Heart left ventricle (tissue), 16 donors: ENCODE results near the gene ABCA7. TPM values are rescaled to one million over a fixed set of nuclear protein-coding genes. Genes with fewer than 3 reads are reported as not detected.

ENCODE experiments used
- ATAC-seq, 4 donors: fragments of 200-7000 bp; cut with Tn5 transposase; one replicate each; pipeline ENCODE4 v1.9.1; 2020 to 2022; ENCODE audit warnings: moderate library complexity in 4 of 4, mild to moderate bottlenecking in 3 of 4, moderate number of reproducible peaks in 1 of 4
- DNase-seq, 5 donors: peaks; one replicate each; pipeline ENCODE4 v3.0.0-alpha.2; 2020
- H3K27ac ChIP-seq, 12 donors: fragments of 200-600 bp; sonication (generic) in 4 of 12; one replicate each; pipeline versions ENCODE4 v1.5.0 to v1.8.0; 2016 to 2022; ENCODE audit warnings: mild to moderate bottlenecking in 2 of 12
- H3K27me3 ChIP-seq, 9 donors: fragments of 200-600 bp; sonication (generic) in 2 of 9; one replicate each; pipeline versions ENCODE4 v1.5.1 to v1.8.0; 2016 to 2022; ENCODE audit warnings: mild to moderate bottlenecking in 3 of 9
- H3K36me3 ChIP-seq, 9 donors: fragments of 200-600 bp; sonication (generic) in 2 of 9; one replicate each; pipeline versions ENCODE4 v1.5.0 to v1.8.0; 2018 to 2022; ENCODE audit warnings: mild to moderate bottlenecking in 2 of 9
- H3K4me1 ChIP-seq, 12 donors: fragments of 200-600 bp; sonication (generic) in 4 of 12; one replicate each; pipeline versions ENCODE4 v1.5.0 to v1.8.0; 2016 to 2022; ENCODE audit warnings: mild to moderate bottlenecking in 3 of 12
- H3K4me3 ChIP-seq, 12 donors: fragments of 200-600 bp; sonication (generic) in 4 of 12; one replicate each; pipeline versions ENCODE4 v1.5.0 to v1.8.0; 2017 to 2022; ENCODE audit warnings: mild to moderate bottlenecking in 9 of 12, moderate library complexity in 4 of 12
- H3K9me3 ChIP-seq, 12 donors: fragments of 200-600 bp; sonication (generic) in 4 of 12; one replicate each; pipeline versions ENCODE4 v1.5.0 to v1.8.0; 2016 to 2022; ENCODE audit warnings: mild to moderate bottlenecking in 1 of 12
- POLR2A ChIP-seq, 2 donors: fragments of 450-650 bp; IDR thresholded peaks; one replicate each; pipeline ENCODE4 v1.6.1; 2017; ENCODE audit warnings: antibody characterized with exemption in 2 of 2, mild to moderate bottlenecking in 2 of 2, moderate library complexity in 2 of 2
- WGBS, 4 donors: extraction: QIAGEN DNeasy Blood & Tissue Kit in 2 of 4; methylation state at CpG; one replicate each; pipeline versions ENCODE4 v1.1.5 to v1.1.7; 2013 to 2018; 5-methylcytosine and 5-hydroxymethylcytosine counted together
- intact Hi-C, 10 donors: fragments of 100-400 bp; cut with DNase I; formaldehyde crosslinking; loops; one replicate each; pipeline versions ENCODE4 v1.11.1 to v1.14.2; 2022
- polyA plus RNA-seq, 2 donors: library from polyadenylated mRNA; stranded (reverse); fragments of 200-250 nt; gene quantifications; one replicate each; pipeline ENCODE4 v1.2.3, GENCODE V29; 2013
- total RNA-seq, 9 donors: library from RNA; depleted of rRNA in 2 of 9; stranded (reverse); fragments of >200 nt in 2 of 9; fragmentation: NEBNext Ultra II Directional in 3 of 9; extraction: Animal tissue kit (Norgen Biotek cat#: 25700) in 3 of 9; gene quantifications; one replicate each; pipeline versions ENCODE4 v1.1.0 to v1.2.4, GENCODE V29; 2016 to 2023
- TF ChIP-seq, protein P1 (sequence below), 12 donors: fragments of 200-600 bp; sonication (generic) in 4 of 12; IDR thresholded peaks; one replicate each; pipeline versions ENCODE4 v1.5.0 to v1.8.0; 2018 to 2022; ENCODE audit warnings: antibody characterized with exemption in 12 of 12, mild to moderate bottlenecking in 5 of 12
- donor health status: ischemic (EF 13 %, LVEDD 7.1; RV severe dilation, severe dysfunction).
- donor health status: healthy with polysubstance abuse.
- donor health status: DM: no; HTN: yes; CAD: no.
- donor health status: DM: no; HTN: no; CAD: no.
- donor health status: ischemic (EF 25% LVEDD 6.9; RV normal size, moderate dysfunction).
- donor health status: ischemic (EF 25% LVEDD 5.7; RV mildly dilated, moderate dysfunction).
- donor health status: healthy.
- donor health status: DM: yes; HTN: yes; CAD: no.
- donor health status: ischemic (EF 35%, LVEDD 5.7; RV mildly dilated, moderate dysfunction).
- donor health status: nonischemic (EF 11% LVEDD 7.7; RV severe dilation, severe dysfunction).
- donor health status: DM: yes; HTN: yes; CAD: no.
- donor health status: PGD.
- donor health status: ischemic (EF 29% LVEDD 5.4; RV normal size, mild dysfunction).
- donor health status: nonischemic (EF 23%, LVEDD 6.1; RV moderate dilation, normal function).

The ABCA7 gene
- total and polyA plus RNA-seq, 11 donors: 2.9 to 12.4 (median 8.8) TPM

DNA sequence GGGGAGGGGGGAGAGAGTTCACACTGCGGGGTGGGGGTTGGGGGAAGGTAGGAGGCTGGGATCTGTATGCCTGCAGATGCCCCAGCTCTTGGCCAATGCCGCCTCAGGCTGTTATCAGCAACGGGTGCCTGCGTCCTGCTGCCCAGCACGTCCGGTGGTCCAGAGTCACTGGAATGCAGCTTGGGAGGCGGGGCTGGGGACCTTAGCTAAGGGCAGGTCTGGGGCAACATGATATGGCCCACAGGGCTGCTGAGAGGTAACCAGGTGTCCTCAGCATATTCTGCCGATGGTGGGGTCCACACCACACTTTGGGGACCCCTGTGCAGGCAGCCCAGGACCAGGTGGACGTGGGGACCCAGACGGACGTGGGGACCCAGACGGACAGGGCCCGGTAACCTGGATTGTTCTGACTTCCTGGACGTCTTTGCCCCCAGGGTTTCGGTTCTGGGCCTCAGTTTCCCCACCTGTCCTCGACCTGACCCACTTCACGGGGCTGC lies 26.4 kb downstream of the ABCA7 start:
- TF ChIP-seq, protein P1, sequence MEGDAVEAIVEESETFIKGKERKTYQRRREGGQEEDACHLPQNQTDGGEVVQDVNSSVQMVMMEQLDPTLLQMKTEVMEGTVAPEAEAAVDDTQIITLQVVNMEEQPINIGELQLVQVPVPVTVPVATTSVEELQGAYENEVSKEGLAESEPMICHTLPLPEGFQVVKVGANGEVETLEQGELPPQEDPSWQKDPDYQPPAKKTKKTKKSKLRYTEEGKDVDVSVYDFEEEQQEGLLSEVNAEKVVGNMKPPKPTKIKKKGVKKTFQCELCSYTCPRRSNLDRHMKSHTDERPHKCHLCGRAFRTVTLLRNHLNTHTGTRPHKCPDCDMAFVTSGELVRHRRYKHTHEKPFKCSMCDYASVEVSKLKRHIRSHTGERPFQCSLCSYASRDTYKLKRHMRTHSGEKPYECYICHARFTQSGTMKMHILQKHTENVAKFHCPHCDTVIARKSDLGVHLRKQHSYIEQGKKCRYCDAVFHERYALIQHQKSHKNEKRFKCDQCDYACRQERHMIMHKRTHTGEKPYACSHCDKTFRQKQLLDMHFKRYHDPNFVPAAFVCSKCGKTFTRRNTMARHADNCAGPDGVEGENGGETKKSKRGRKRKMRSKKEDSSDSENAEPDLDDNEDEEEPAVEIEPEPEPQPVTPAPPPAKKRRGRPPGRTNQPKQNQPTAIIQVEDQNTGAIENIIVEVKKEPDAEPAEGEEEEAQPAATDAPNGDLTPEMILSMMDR (IDR thresholded peaks at IDR 0.05): no peak
- no peak for TF ChIP-seq POLR2A (IDR thresholded peaks at IDR 0.05)
- H3K36me3 ChIP-seq: peaks cover 0 to 16% (median 0%) of the 10 kb centered on the region in 9 donors
- H3K9me3 ChIP-seq: no peaks in the 10 kb centered on the region
- no peak for ATAC-seq
- DNase-seq: peak in 1 of 5 donors; percentile 61
- peak overlapping the region in 2 of 12 donors; percentile 82 to 97 for H3K27ac ChIP-seq
- H3K4me3 ChIP-seq: peak overlapping the region in 7 of 12 donors; percentile 30 to 80 (median 47)
- peaks cover 5 to 52% (median 24%) of the 10 kb centered on the region in 12 donors for H3K4me1 ChIP-seq
- 25 to 28% (median 26%) methylated on average over 16 to 17 of the region's 17 CpGs for WGBS, 4 donors
- H3K27me3 ChIP-seq: peaks cover 29 to 76% (median 51%) of the 10 kb centered on the region in 9 donors
- intact Hi-C loops: no loop called here

DNA sequence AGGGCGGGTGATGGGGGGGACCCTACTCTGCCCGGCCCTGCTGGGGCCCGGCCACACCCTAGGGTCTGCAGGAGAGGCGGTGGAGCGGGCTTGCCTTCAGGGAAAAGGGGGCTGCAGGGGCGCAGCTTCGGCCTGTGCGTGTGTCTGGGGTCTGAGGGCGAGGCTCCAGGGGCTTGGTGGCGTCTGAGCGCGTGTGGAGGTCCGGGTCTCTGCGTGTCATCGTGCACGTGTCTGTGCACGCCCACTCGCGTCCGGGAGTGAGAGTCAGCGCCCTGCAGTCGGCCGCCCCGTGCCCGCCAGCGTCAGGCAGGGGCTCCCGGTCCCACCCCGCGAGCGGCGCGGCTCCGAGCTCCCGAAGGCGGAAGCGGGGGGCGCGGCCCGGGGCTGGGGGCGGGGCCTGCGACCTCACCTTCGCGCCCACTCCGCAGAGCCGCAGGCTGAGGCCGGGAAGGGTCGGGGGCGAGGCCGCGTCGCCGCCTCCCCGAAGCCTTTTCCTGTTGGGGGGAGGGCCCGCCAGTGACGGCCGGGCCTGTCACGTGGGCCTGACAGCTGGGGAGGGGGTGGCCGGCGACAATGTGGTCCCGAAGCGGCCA lies 26.9 kb downstream of the ABCA7 start, which contains the start of gene ARHGAP45:
Gene ARHGAP45 (plus strand): TSS at position 420 of the 593 bp plus-strand sequence. CDS start 239 bp downstream, outside the sequence.
- peaks cover 0 to 20% (median 0%) of the 10 kb centered on the region in 9 donors for H3K36me3 ChIP-seq
- H3K27ac ChIP-seq: peak within 1 kb of the TSS in 8 of 12 donors; percentile 38 to 97 (median 52)
- intact Hi-C loops: no loop called here
- TF ChIP-seq, protein P1 (IDR thresholded peaks at IDR 0.05): no peak
- no peak for TF ChIP-seq POLR2A (IDR thresholded peaks at IDR 0.05)
- peak within 1 kb of the TSS in 11 of 12 donors; percentile 22 to 80 (median 45) for H3K4me3 ChIP-seq
- no peaks in the 10 kb centered on the region for H3K9me3 ChIP-seq
- H3K4me1 ChIP-seq: peaks cover 5 to 57% (median 26%) of the 10 kb centered on the region in 12 donors
- DNase-seq (peak in 3 of 5 donors; percentile 41 to 86 (median 71)), ATAC-seq (peak in 3 of 4 donors; percentile 4 to 17 (median 4))
- H3K27me3 ChIP-seq: peaks cover 29 to 81% (median 51%) of the 10 kb centered on the region in 9 donors
- 4 to 16% (median 7%) methylated on average over 18 to 61 of the region's 61 CpGs for WGBS, 4 donors

DNA sequence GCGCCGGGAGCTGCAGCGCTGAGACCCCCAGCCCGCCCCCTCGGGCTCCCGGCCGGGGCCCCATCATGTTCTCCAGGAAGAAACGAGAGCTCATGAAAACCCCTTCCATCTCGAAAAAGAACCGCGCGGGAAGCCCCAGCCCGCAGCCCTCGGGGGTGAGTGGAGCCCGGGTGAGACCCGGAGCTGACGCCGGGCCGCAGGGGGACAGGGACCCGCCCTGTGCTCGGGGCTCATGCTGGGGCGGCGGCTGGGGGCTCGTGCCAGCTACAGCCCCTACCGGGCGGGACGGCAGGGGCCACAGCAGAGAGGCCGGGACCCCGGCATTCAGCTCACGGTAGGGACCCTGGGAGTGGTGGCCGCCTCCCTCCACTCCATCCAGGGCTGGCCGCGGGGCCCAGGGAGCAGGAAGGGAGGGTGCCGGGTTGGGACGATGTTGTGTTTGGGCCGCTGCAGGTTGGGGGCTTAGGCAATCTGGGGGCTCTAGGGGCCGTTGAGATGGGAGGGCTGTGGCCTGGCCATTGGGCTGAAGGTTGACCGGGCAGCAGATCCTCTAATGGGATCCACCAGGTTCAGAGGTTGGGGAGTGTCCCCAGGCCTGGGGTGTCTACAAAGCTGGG lies 27.5 kb downstream of the ABCA7 start:
- TF ChIP-seq, protein P1 (IDR thresholded peaks at IDR 0.05): no peak
- no peak for TF ChIP-seq POLR2A (IDR thresholded peaks at IDR 0.05)
- H3K27me3 ChIP-seq: peaks cover 33 to 86% (median 51%) of the 10 kb centered on the region in 9 donors
- intact Hi-C loops: no loop called here

More for the DNA sequence above, 27.5 kb downstream of the ABCA7 start:
- Histone ChIP-seq H3K4me1 (peaks cover 5 to 61% (median 26%) of the 10 kb centered on the region in 12 donors), H3K36me3 (peaks cover 0 to 22% (median 0%) of the 10 kb centered on the region in 9 donors), H3K27ac (peak overlapping the region in 8 of 12 donors; percentile 38 to 97 (median 52)), H3K9me3 (no peaks in the 10 kb centered on the region), H3K4me3 (peak overlapping the region in 11 of 12 donors; percentile 22 to 80 (median 45))
- 3 to 8% (median 5%) methylated on average over 23 to 38 of the region's 38 CpGs for WGBS, 4 donors
- ATAC-seq: no peak
- DNase-seq: no peak
